NCI-H1092 (cell line): ENCODE results near the gene FNDC3A.

ENCODE experiments used
- DNase-seq: peaks from one replicate; lab custom pipeline; 2025; lab: John Stamatoyannopoulos, UW

FNDC3A gene

DNA sequence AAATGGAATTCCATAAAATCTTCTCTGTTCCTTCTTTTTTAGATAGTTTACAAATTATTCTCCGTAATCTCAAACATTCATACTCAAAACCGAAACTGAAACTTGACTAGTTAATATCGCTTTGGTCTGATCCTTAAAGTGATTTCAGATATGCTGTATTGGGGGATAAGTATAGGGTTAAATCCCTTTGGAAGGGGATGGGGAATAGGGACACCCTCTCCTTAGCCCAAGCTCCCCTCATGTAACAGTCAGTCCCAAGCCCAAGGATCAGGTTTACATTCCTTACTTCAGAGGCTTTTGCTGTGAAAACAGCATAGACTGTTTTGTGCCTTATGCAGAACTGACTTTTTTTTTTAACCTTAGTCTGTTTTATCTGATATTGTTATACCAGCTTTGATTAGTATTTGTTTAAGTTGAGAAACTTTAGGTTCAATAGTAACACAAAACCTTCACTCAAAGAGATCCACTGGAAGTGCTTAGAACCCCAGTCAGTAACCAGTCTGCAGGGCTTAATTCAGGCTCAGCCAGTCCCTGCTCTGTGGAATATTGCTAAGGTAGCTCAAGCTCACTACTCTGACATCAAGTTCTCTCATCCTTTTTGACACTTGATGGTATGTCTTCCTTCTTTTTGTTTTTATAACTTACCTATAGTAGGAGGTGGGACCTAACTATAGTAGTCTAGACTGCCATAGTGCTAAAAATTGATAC lies 282.5 kb downstream of the FNDC3A start:
- no peak for DNase-seq
